GM12892 (cell line): ENCODE measurements around the gene CAMK1D.

Experiments
- POLR2A ChIP-seq: IDR thresholded peaks from 2 replicates; pipeline ENCODE4 v1.6.1; 2011; ENCODE audit warnings: low read depth, low read length, control low read depth
- POLR2AphosphoS5 ChIP-seq: IDR thresholded peaks from 2 replicates; pipeline ENCODE4 v1.6.1; 2011; ENCODE audit warnings: low read depth, low read length, control low read depth
- TAF1 ChIP-seq: IDR thresholded peaks from 2 replicates; pipeline ENCODE4 v1.6.1; 2011; ENCODE audit warnings: low read depth, mild to moderate bottlenecking, control low read depth, low read length, borderline replicate concordance

- TF ChIP-seq POLR2A (no peak), POLR2AphosphoS5 (no peak), TAF1 (no peak)
Observed at GRCh38 chr10:12743941-12744340, 394.6 kb downstream of the CAMK1D start.
